ENCODE results near the gene COL9A2.
"Not testable (repeated sequence)": the region's sequence is repeated elsewhere in the genome, so short reads cannot be mapped to it uniquely, and the experiment has no call there.

Gene COL9A2

DNA sequence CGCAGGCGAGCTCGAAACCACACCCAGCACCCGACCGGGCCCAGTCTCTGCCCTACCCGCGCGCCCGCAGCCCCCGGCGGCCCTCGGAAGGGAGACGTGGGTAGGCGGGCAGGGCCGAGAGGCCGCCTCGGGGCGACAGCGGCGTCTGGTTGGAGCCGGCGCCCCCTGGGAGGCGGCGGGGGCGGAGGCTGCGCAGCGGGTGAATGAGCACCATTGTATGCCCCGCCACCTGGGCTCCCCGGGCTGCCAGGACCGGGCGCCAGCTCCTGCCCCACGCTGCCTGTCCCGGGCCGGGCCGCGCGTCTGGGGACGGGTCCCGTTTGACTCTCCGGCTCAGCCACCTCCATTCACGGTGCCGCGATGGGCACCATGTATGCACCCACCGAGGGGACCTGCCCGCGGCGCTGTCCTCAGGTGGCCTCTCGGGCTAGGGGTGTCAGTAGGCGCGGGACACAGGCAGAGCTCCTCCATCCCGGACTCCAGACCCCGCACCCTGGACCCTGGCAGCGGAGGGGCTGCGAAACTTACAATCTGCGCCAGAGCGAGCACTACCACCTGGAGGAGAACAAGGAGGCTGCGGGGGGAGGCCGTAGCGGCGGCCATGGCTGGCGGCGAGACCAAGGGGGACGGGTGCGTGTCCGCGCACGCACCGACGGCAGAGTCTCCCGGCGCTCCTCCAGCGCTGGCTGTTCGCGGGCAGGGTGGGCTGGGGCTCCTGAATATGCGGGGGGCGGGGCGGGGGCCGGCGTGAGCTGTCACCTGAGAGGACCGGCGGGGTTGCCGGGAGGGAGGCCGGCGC, at the start of gene COL9A2:
COL9A2 (minus strand) TSS at position 692 of the 799 bp plus-strand sequence; CDS start at position 603, 89 bp downstream.
- DNase-seq (ENCODE audit: low read depth in 3 of 3, low spot score in 1 of 3): peak in 1 of 3 donors; percentile 37

GRCh38 chr1:40363721-40364120, 46.6 kb upstream of the COL9A2 start:
- DNase-seq (ENCODE audit: low read depth in 3 of 3, low spot score in 1 of 3): no peak

- no peak for DNase-seq (ENCODE audit: low read depth in 3 of 3, low spot score in 1 of 3)
These were observed 45.6 kb upstream of the COL9A2 start for GRCh38 chr1:40362699-40363098.

- DNase-seq (ENCODE audit: low read depth in 3 of 3, low spot score in 1 of 3): no peak
These were observed 45.1 kb upstream of the COL9A2 start for GRCh38 chr1:40362199-40362598.

- no peak for DNase-seq (ENCODE audit: low read depth in 3 of 3, low spot score in 1 of 3)
These were observed 44.6 kb upstream of the COL9A2 start for GRCh38 chr1:40361637-40362036.

DNA sequence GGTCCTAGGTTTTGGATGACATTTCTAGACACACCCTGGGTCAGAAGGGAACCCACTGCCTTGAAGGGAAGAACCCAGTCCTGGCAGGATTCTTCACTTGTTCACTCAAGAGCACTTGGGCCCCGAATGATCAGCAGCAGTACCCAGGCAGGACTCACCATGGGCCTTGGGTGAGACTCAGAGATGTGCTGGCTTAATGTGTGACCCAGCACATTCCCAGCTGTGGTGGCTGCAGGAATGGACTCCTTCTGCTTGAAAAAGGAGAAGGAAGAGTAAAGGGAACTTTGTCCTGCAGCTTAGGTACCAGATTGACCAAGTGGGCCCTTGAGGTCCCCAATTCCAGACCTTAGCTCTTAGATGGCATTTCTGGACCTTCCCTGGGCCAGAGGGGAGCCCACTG, 44.1 kb upstream of the COL9A2 start:
- DNase-seq (ENCODE audit: low read depth in 3 of 3, low spot score in 1 of 3): no peak

DNA sequence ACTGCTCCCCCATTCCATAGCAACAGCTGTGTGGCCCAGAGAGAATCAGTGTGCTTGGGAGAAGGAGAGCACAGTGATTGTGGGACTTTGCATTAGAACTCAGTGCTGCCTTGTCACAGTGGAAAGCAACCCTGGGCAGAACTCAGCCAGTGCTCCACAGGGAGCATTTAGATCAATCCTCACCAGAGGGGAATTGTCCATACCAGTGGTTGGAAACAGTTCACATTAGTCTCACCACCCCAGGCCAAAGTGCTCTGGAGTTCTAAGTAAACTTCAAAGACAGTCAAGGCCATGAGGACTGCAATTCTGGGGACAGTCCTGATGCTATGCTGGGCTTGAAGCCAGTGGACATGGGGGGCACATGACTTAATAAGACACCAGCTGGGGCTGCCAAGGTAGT, 43.5 kb upstream of the COL9A2 start:
- DNase-seq (ENCODE audit: low read depth in 3 of 3, low spot score in 1 of 3): no peak

GRCh38 chr1:40357625-40358024, 40.5 kb upstream of the COL9A2 start:
- DNase-seq (ENCODE audit: low read depth in 3 of 3, low spot score in 1 of 3): no peak

- no peak for DNase-seq (ENCODE audit: low read depth in 3 of 3, low spot score in 1 of 3)
These were observed 36.0 kb upstream of the COL9A2 start for GRCh38 chr1:40353082-40353481.

DNA sequence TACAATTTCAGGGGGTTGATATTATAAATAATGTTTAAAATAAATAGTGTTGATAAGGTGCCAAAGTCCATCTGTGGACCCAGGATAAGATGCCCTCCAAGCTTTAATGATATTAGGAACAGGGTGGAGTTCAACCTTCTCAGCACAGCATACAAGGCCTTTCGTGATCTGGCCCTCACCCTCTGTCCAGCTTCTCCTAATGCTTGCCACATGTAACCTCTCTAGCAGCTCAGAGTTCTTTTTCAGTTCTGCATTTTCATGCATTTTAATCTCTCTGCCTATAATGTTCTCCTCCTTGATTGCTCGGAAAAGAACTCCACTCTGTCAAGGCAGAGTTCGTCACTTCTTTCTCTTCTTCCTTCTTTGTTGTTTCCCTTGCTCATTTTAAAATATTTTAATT, 35.0 kb upstream of the COL9A2 start:
- no peak for DNase-seq (ENCODE audit: low read depth in 3 of 3, low spot score in 1 of 3)

DNA sequence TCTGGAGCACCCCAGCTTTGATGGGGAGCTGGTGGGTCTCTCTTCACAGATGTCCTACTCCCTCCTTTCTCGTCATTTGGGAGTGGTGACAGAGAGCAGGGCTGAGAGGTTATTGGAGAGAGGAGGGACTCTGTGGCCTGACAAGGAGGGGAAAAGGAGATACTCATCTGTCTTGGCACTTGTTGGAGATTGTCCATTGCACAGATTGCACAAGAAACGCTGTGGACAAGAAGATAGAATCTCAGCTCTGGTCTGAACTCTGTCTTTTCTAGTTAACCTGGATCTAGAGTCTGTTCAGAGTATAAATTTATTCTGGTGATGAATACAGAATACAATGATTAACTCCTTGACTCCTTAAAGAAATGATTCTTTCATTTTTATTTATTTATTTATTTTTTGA, 34.0 kb upstream of the COL9A2 start:
- DNase-seq (ENCODE audit: low read depth in 3 of 3, low spot score in 1 of 3): no peak

- DNase-seq (ENCODE audit: low read depth in 3 of 3, low spot score in 1 of 3): no peak
These were observed 33.3 kb upstream of the COL9A2 start for GRCh38 chr1:40350391-40350790.

DNA sequence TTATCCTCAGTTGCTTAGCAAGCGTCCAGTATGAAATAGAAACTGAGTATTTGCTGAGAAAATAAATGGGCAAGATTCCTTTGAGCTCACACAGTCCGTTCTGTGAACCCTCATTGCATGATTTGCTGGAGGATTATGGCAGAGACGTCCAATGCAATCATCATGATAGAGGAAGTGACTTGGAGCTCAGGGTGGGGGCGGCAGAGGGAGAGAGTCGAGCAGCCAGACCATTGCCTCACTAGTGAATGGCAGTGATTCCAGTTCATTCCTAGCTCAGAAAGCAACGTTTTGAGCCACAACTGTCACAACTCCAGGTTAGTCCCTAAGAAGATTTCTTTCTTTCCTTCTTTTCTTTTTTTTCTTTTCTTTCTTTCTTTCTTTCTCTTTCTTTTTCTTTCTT, 27.5 kb upstream of the COL9A2 start:
- DNase-seq (ENCODE audit: low read depth in 3 of 3, low spot score in 1 of 3): no peak

DNA sequence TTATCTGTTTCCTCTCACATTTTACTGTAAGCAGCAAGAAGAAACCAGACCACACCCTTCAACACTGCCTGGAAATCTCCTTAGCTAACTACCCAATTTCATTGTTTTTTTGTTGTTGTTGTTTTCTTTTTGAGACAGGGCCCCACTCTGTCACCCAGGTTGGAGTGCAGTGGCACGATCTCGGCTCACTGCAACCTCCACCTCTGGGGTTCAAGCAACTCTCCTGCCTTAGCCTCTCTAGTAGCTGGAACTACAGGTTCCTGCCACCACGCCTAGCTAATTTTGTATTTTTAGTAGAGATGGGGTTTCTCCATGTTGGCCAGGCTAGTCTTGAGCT, 25.3 kb upstream of the COL9A2 start:
- not testable (repeated sequence) for DNase-seq (ENCODE audit: low read depth in 3 of 3, low spot score in 1 of 3)

DNA sequence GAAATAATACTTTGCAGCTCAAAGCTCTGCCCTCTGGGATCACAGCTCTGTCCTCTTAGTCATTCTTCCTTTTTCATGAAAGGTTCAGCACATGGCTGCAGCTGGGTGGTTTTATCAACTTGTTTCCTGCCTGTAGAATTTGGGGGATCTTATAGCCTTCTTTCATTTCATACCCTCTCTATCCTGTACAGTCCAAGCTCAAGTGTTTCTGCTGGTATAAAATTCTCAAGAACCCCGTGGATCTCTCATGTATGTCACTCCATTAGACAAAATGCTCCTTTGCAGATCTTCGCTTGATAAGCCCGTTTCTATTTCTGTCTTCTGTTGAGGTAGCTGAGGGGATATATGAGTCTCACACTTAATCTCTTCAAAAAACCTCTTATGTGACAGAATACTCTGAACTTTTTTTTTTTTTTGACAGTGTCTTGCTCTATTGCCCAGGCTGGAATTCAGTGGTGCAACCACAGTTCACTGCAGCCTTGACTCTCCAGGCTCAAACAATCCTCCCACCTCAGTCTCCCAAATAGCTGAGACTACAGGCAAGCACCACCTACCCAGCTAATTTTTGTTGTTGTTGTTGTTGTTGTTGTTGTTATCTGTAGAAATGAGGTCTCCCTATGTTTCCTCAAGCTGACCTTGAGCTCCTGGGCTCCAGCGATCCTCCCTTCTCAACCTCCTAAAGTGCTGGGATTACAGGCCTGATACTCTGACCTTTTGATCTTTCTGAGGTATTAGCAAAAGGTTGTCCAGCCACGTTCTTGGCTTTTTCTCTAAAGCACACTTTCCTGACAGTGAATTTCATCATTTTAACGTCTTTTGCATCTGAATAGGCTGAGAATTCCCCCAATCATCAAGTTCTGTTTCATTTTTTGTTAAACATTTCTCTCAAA, 24.6 kb upstream of the COL9A2 start:
- no peak for DNase-seq (ENCODE audit: low read depth in 3 of 3, low spot score in 1 of 3)

GRCh38 chr1:40339420-40340323, 22.6 kb upstream of the COL9A2 start:
- DNase-seq (ENCODE audit: low read depth in 3 of 3, low spot score in 1 of 3): no peak

GRCh38 chr1:40338745-40339419, 21.8 kb upstream of the COL9A2 start:
- peak; percentile 69 to 88 (median 85) for DNase-seq (ENCODE audit: low read depth in 3 of 3, low spot score in 1 of 3)

DNA sequence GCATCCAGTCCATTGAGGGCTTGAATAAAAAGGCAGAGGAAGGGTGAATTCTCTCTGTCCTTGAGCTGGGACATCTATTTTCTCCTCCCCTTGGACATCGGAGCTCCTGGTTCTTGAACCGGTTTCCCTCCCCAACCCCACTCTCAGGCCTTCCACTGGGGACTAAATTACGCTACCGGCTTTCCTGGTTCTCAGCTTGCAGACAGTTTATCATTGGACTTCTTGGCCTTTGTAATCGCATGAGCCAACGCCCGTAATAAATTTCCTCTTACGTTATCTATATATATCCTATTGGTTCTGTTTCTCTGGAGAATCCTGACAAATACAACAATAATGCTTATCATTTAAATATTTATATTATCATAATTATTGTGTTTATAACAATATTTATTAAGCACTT, 20.4 kb upstream of the COL9A2 start:
- no peak for DNase-seq (ENCODE audit: low read depth in 3 of 3, low spot score in 1 of 3)

DNA sequence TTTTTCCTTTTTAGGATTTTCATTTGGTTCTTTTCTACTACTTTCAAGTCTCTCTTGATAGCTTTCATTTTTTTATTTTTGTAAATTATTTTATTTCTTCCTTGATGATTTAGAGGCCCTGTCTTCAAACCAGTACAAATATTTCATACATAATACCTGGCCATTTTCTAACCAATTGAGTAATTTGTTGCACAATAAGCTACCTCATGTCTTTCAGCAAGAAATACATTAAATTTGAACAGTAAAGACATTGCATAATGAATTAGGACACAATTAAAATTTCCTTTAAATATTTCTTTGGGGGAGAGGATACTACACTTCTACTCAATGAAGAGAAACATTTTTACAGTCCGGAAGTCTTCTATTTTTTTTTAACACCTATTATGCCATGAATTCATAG, 15.6 kb upstream of the COL9A2 start:
- no peak for DNase-seq (ENCODE audit: low read depth in 3 of 3, low spot score in 1 of 3)

DNA sequence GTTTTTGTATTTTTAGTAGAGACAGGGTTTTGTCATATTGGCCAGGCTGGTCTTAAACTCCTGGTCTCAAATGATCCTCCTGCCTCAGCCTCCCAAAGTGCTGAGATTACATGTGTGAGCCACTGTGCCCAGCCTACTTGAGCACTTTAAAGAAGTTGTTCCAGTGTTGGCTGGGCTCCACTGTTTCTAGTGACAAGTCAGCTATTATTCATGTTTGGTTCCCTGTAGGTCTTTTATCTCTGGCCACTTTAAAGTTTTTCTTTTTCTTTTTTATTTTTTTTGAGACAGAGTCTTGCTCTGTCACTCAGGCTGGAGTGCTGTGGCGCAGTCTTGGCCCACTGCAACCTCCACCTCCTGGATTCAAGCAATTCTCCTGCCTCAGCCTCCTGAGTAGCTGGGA, 14.3 kb upstream of the COL9A2 start:
- not testable (repeated sequence) for DNase-seq (ENCODE audit: low read depth in 3 of 3, low spot score in 1 of 3)

Data from stimulated activated CD4-positive, alpha-beta T cell treated with anti-CD3 and anti-CD28 coated beads, TNF-alpha, amount 100 ng/mL, for 1 hour (primary cell).